HFF-Myc (cell line): ENCODE data around the gene EXT2.

ENCODE experiments used
- DNase-seq: peaks from one replicate; pipeline ENCODE4 v3.0.0-alpha.2; 2011; ENCODE audit warnings: low read depth; ENCODE audit errors: extremely low read depth
- H3K4me3 ChIP-seq: replicated peaks from 2 replicates; pipeline ENCODE4 v1.5.1; 2011; ENCODE audit warnings: low read depth, mild to moderate bottlenecking, control low read depth, low read length
- CTCF ChIP-seq: IDR thresholded peaks from 2 replicates; pipeline ENCODE4 v1.5.1; 2012; ENCODE audit warnings: mild to moderate bottlenecking, low read depth, low read length, control low read depth; ENCODE audit errors: missing control alignments

EXT2 gene

GRCh38 chr11:44285756-44286155, 190.3 kb downstream of the EXT2 start:
- TF ChIP-seq CTCF = no peak
- no peak overlapping the region for H3K4me3 ChIP-seq
- no peak for DNase-seq

- TF ChIP-seq CTCF = peak; percentile 98
- DNase-seq = no peak
- no peak overlapping the region for H3K4me3 ChIP-seq
These were observed 190.9 kb downstream of the EXT2 start for GRCh38 chr11:44286268-44286880.

GRCh38 chr11:44286911-44287310, 191.4 kb downstream of the EXT2 start:
- TF ChIP-seq CTCF = no peak
- no peak for DNase-seq

GRCh38 chr11:44288133-44288526, 192.7 kb downstream of the EXT2 start:
- no peak for TF ChIP-seq CTCF
- no peak for DNase-seq
- H3K4me3 ChIP-seq = no peak overlapping the region

More at GRCh38 chr11:44286911-44287310, 191.4 kb downstream of the EXT2 start:
- H3K4me3 ChIP-seq = no peak overlapping the region

GRCh38 chr11:44290208-44290607, 194.7 kb downstream of the EXT2 start:
- no peak for DNase-seq
- no peak for TF ChIP-seq CTCF
- H3K4me3 ChIP-seq = no peak overlapping the region
